Natural killer cell (primary cell): ENCODE results near the gene NKAPL. TPM values are rescaled to one million over a fixed set of nuclear protein-coding genes. Genes with fewer than 3 reads are reported as not detected.

Experiments
- ATAC-seq, 3 donors: fragments of 150-1000 bp in 2 of 3; fragments of 200-7000 bp in 1 of 3; cut with Tn5 transposase; 1 replicate in 1 of 3; 2 replicates in 2 of 3; pipeline ENCODE4 v1.10.0; 2021; ENCODE audit warnings: mild to moderate bottlenecking in 2 of 3, moderate library complexity in 2 of 3
- DNase-seq, 2 donors: peaks; one replicate each; pipeline versions ENCODE4 v3.0.0 to v3.0.0-alpha.2; 2013 to 2021; ENCODE audit warnings: mixed read lengths in 1 of 2
- H3K27ac ChIP-seq: one replicate; pipeline ENCODE4 v1.5.1; 2013; ENCODE audit warnings: mild to moderate bottlenecking, low read length
- H3K27me3 ChIP-seq: one replicate; pipeline ENCODE4 v1.6.1; 2013; ENCODE audit warnings: low read length; ENCODE audit not compliant: control insufficient read depth, insufficient read depth
- H3K36me3 ChIP-seq: one replicate; pipeline ENCODE4 v1.6.1; 2013; ENCODE audit warnings: low read length; ENCODE audit not compliant: control insufficient read depth, insufficient read depth
- H3K4me1 ChIP-seq: one replicate; pipeline ENCODE4 v1.6.1; 2013; ENCODE audit warnings: low read length; ENCODE audit not compliant: control insufficient read depth, insufficient read depth
- H3K4me3 ChIP-seq: one replicate; pipeline ENCODE4 v1.5.1; 2013; ENCODE audit warnings: low read length
- H3K9me3 ChIP-seq: one replicate; pipeline ENCODE4 v1.6.1; 2013; ENCODE audit warnings: low read length; ENCODE audit not compliant: control insufficient read depth, insufficient read depth
- H3K27ac Mint-ChIP-seq, 2 donors: one replicate each; pipeline ENCODE4 v1.8.0; 2022; ENCODE audit warnings: mild to moderate bottlenecking in 2 of 2, mixed read lengths in 2 of 2, moderate library complexity in 1 of 2
- H3K27me3 Mint-ChIP-seq, 2 donors: one replicate each; pipeline ENCODE4 v1.8.0; 2022; ENCODE audit warnings: low read depth in 2 of 2, mixed read lengths in 2 of 2
- H3K36me3 Mint-ChIP-seq: one replicate; pipeline ENCODE4 v1.8.0; 2022; ENCODE audit warnings: mixed read lengths
- H3K4me1 Mint-ChIP-seq, 2 donors: one replicate each; pipeline ENCODE4 v1.8.0; 2022; ENCODE audit warnings: mixed read lengths in 2 of 2
- H3K4me3 Mint-ChIP-seq: one replicate; pipeline ENCODE4 v1.8.0; 2022; ENCODE audit warnings: mild to moderate bottlenecking, moderate library complexity, mixed read lengths
- H3K9me3 Mint-ChIP-seq, 2 donors: one replicate each; pipeline ENCODE4 v1.8.0; 2022; ENCODE audit warnings: mixed read lengths in 2 of 2
- WGBS: methylation state at CpG from one replicate; pipeline ENCODE4 v1.1.7; 2013; ENCODE audit warnings: missing lambda C conversion rate; ENCODE audit not compliant: insufficient coverage; 5-methylcytosine and 5-hydroxymethylcytosine counted together
- intact Hi-C: fragments of 100-400 bp; cut with micrococcal nuclease; formaldehyde crosslinking; loops from one replicate; pipeline ENCODE4 v1.14.2; 2022
- total RNA-seq, 4 donors: library from RNA; stranded (reverse); fragments of 120-200 nt in 1 of 4; gene quantifications; one replicate each; pipeline versions ENCODE4 v1.2.3 to v1.2.4, GENCODE V29; 2013 to 2022
- TF ChIP-seq, protein P1 (sequence below): fragments of 200-600 bp; IDR thresholded peaks from one replicate; pipeline ENCODE4 v1.8.0; 2022; ENCODE audit warnings: antibody characterized with exemption

Gene NKAPL
- total RNA-seq, 3 donors from 2014 or later (not counting 1 experiment from before 2014, with no cell fraction given) = 0.31 to 0.36 TPM; not detected in 1

DNA sequence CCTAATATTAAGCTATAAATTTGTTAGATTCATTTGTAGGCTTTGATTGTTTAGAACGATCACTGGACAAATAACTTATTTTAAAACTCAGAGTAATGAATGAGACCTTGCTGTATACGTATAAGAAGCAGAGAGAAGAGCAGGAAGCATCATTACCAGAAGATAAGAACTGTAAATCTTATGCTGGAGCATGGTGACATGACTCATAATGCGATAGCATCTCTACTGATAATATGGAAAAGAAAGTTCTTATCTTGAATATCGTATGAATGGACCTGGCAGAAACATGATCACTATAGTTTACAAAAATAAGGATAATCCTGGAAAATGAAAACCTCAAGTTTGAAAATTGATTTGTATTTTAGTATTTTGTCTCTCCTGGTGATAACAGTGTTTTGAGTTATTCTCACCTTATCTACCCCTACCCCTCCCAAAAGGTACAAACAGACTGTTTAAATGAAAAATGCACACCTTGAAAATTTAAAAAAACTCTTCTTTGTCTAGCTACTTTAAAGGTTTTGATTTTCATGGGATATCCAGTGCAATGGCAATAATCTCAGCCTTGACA, 5.8 kb downstream of the NKAPL start:
- no peak overlapping the region for H3K27ac ChIP-seq
- no peaks in the 10 kb centered on the region for H3K36me3 ChIP-seq
- peaks cover 0 to 3% of the 10 kb centered on the region in 2 donors for H3K9me3 Mint-ChIP-seq
- TF ChIP-seq, protein P1, sequence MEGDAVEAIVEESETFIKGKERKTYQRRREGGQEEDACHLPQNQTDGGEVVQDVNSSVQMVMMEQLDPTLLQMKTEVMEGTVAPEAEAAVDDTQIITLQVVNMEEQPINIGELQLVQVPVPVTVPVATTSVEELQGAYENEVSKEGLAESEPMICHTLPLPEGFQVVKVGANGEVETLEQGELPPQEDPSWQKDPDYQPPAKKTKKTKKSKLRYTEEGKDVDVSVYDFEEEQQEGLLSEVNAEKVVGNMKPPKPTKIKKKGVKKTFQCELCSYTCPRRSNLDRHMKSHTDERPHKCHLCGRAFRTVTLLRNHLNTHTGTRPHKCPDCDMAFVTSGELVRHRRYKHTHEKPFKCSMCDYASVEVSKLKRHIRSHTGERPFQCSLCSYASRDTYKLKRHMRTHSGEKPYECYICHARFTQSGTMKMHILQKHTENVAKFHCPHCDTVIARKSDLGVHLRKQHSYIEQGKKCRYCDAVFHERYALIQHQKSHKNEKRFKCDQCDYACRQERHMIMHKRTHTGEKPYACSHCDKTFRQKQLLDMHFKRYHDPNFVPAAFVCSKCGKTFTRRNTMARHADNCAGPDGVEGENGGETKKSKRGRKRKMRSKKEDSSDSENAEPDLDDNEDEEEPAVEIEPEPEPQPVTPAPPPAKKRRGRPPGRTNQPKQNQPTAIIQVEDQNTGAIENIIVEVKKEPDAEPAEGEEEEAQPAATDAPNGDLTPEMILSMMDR = no peak
- H3K36me3 Mint-ChIP-seq = peaks cover 13% of the 10 kb centered on the region
- H3K27me3 Mint-ChIP-seq = peaks cover 12 to 48% of the 10 kb centered on the region in 2 donors
- no peak for ATAC-seq
- no peak for DNase-seq
- no peaks in the 10 kb centered on the region for H3K27me3 ChIP-seq
- no peak overlapping the region for H3K27ac Mint-ChIP-seq
- H3K4me3 ChIP-seq = no peak overlapping the region
- H3K9me3 ChIP-seq = no peaks in the 10 kb centered on the region
- WGBS = 96% methylated on average over 2 of the region's 4 CpGs
- peaks cover 6% of the 10 kb centered on the region for H3K4me1 ChIP-seq
- intact Hi-C loops = loop anchor here (5.0 kb wide), 2 partner anchors 48 to 143 kb away; partner anchors contain the start of gene ZSCAN16
- H3K4me1 Mint-ChIP-seq = no peaks in the 10 kb centered on the region
- H3K4me3 Mint-ChIP-seq = peak overlapping the region; percentile 55

DNA sequence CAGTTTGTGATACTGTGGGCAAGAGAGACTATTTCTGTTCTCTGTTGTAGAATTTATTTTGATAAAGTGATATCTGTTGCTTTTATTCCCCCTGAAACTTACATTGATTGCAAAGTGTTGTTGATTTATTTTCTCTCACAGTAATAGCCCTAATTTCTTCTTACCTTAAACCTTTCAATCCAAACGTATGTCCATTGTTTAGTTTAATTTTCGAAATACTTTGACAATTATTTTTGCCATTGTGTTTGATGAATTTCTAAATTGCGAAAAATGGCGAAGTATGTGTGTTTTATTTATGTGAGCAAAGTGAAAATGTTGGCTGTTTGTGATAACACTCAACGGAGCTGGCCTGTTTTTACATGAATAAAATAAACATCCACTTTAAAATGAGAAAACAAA, 7.5 kb downstream of the NKAPL start:
- WGBS = 7% methylated on average over 2 of the region's 5 CpGs
- Mint-ChIP-seq H3K9me3 (no peaks in the 10 kb centered on the region), H3K36me3 (peaks cover under 1% of the 10 kb centered on the region), H3K4me3 (no peak overlapping the region), H3K27ac (no peak overlapping the region), H3K4me1 (no peaks in the 10 kb centered on the region), H3K27me3 (peaks cover 7 to 34% of the 10 kb centered on the region in 2 donors)
- DNase-seq (no peak), ATAC-seq (no peak)
- peak overlapping the region; percentile 90 for H3K27ac ChIP-seq
- peaks cover 6% of the 10 kb centered on the region for H3K4me1 ChIP-seq
- H3K4me3 ChIP-seq = peak overlapping the region; percentile 100
- H3K27me3 ChIP-seq = no peaks in the 10 kb centered on the region
- TF ChIP-seq, protein P1 = no peak
- intact Hi-C loops = loop anchor here (2.0 to 5.0 kb wide), 3 partner anchors 49 to 144 kb away; partner anchors contain the start of gene ZSCAN16
- H3K36me3 ChIP-seq = no peaks in the 10 kb centered on the region
- H3K9me3 ChIP-seq = no peaks in the 10 kb centered on the region

DNA sequence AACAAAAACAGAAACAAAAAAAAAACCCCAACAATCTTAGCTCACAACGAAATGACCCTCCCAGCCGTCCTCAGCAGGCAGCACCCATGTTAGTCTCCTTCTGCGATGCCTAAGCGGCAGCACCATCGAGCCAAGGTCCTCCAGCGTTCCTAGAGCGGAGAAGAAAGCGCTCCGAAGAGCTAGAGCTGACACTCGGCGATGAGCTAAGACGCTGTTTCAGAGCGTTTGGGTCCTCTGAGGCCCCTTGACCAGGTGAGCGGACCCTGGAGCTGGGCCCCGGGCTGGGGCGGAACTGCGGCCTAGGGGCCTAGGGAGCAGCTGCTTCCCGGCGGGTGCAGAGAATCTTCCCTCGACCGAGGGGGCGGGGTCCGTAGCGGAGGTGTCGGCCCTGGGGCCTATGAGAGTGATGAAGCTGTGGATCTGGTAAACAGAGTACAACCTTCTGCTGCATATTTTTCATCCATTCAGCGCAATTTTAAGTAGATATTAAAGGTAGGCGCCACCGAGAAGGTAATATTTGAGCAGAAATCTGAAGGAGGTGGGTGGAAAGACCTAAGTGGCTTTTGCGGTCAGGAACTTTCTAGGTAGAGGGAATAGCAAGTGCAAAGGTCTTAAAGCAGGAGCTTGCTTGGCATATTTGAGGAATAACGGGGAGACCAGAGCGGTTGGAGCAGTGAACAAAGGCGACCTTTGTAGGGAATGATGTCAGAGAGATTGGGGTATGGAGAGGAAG, 8.0 kb downstream of the NKAPL start, which contains the start of gene ZSCAN26:
TSS of gene ZSCAN26 (plus strand) at position 182 of the 733 bp plus-strand sequence. CDS start 4,777 bp downstream, outside the sequence.
- Histone ChIP-seq H3K9me3 (no peaks in the 10 kb centered on the region), H3K27me3 (no peaks in the 10 kb centered on the region), H3K4me1 (peaks cover 6% of the 10 kb centered on the region), H3K4me3 (peak within 1 kb of the TSS; percentile 100), H3K36me3 (peaks cover 2% of the 10 kb centered on the region), H3K27ac (peak within 1 kb of the TSS; percentile 90)
- DNase-seq (peak; percentile 83 to 93), ATAC-seq (peak; percentile 96 to 97 (median 96))
- Mint-ChIP-seq H3K36me3 (no peaks in the 10 kb centered on the region), H3K4me3 (no peak within 1 kb of the TSS), H3K27ac (no peak within 1 kb of the TSS), H3K4me1 (no peaks in the 10 kb centered on the region), H3K9me3 (no peaks in the 10 kb centered on the region), H3K27me3 (peaks cover 5 to 28% of the 10 kb centered on the region in 2 donors)
- WGBS = under 1% methylated on average over 32 of the region's 32 CpGs
- intact Hi-C loops = loop anchor here (1.0 to 5.0 kb wide), 5 partner anchors 15 to 145 kb away; partner anchors contain the start of genes ZKSCAN4 and ZSCAN16
- TF ChIP-seq, protein P1 = no peak
